Peyer's patch (tissue), 4 donors: ENCODE data around the gene SARNP. TPM values are rescaled to one million over a fixed set of nuclear protein-coding genes. Genes with fewer than 3 reads are reported as not detected.

Experiments used
- DNase-seq, 3 donors: peaks; one replicate each; pipeline ENCODE4 v3.0.0-alpha.2; 2017 to 2019
- H3K27ac ChIP-seq, 4 donors: fragments of 200-600 bp; sonication (generic); one replicate each; pipeline ENCODE4 v1.5.1; 2016 to 2019
- H3K27me3 ChIP-seq, 2 donors: fragments of 200-600 bp; sonication (generic); one replicate each; pipeline ENCODE4 v1.5.1; 2019
- H3K36me3 ChIP-seq, 3 donors: fragments of 200-600 bp; sonication (generic); one replicate each; pipeline ENCODE4 v1.5.1; 2016 to 2019
- H3K4me1 ChIP-seq, 4 donors: fragments of 200-600 bp; sonication (generic); one replicate each; pipeline ENCODE4 v1.5.1; 2016 to 2019
- H3K4me3 ChIP-seq, 4 donors: fragments of 200-600 bp; sonication (generic); 1 replicate in 3 of 4; 2 replicates in 1 of 4; pipeline ENCODE4 v1.5.1; 2016 to 2019; ENCODE audit warnings: mild to moderate bottlenecking in 1 of 4
- H3K9me3 ChIP-seq, 4 donors: fragments of 200-600 bp; sonication (generic); one replicate each; pipeline ENCODE4 v1.5.1; 2016 to 2019; ENCODE audit warnings: mild to moderate bottlenecking in 1 of 4
- POLR2A ChIP-seq, 2 donors: fragments of 450-650 bp; IDR thresholded peaks; one replicate each; pipeline ENCODE4 v1.5.1; 2017; ENCODE audit warnings: antibody characterized with exemption in 2 of 2, mild to moderate bottlenecking in 2 of 2, moderate library complexity in 2 of 2
- total RNA-seq, 4 donors: library from RNA; depleted of rRNA; stranded (reverse); fragments of >200 nt; gene quantifications; one replicate each; pipeline ENCODE4 v1.1.0, GENCODE V29; 2016
- TF ChIP-seq, protein P1 (sequence below), 6 experiments: fragments of 450-650 bp in 4 of 6; fragments of 200-600 bp in 2 of 6; sonication (generic) in 1 of 6; IDR thresholded peaks; one replicate each; pipeline ENCODE4 v1.5.1; 2017 to 2019; ENCODE audit warnings: antibody characterized with exemption in 6 of 6, mild to moderate bottlenecking in 3 of 6, moderate library complexity in 1 of 6

The SARNP gene
- total RNA-seq, 4 donors from 2014 or later: 21.9 to 60.2 (median 44.9) TPM

GRCh38 chr12:55818886-55819285 is 1.4 kb upstream of the SARNP start:
- peak in 1 of 3 donors; percentile 45 for DNase-seq
- Histone ChIP-seq H3K36me3 (peaks cover 0 to 50% (median 0%) of the 10 kb centered on the region in 3 donors), H3K27ac (peak overlapping the region; percentile 0 to 88 (median 78)), H3K4me3 (peak overlapping the region in 3 of 4 donors; percentile 67 to 79 (median 78)), H3K27me3 (no peaks in the 10 kb centered on the region), H3K4me1 (peaks cover 0 to 40% (median 2%) of the 10 kb centered on the region in 4 donors), H3K9me3 (no peaks in the 10 kb centered on the region)
- TF ChIP-seq POLR2A (IDR thresholded peaks at IDR 0.05): no peak
- TF ChIP-seq, protein P1, sequence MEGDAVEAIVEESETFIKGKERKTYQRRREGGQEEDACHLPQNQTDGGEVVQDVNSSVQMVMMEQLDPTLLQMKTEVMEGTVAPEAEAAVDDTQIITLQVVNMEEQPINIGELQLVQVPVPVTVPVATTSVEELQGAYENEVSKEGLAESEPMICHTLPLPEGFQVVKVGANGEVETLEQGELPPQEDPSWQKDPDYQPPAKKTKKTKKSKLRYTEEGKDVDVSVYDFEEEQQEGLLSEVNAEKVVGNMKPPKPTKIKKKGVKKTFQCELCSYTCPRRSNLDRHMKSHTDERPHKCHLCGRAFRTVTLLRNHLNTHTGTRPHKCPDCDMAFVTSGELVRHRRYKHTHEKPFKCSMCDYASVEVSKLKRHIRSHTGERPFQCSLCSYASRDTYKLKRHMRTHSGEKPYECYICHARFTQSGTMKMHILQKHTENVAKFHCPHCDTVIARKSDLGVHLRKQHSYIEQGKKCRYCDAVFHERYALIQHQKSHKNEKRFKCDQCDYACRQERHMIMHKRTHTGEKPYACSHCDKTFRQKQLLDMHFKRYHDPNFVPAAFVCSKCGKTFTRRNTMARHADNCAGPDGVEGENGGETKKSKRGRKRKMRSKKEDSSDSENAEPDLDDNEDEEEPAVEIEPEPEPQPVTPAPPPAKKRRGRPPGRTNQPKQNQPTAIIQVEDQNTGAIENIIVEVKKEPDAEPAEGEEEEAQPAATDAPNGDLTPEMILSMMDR (IDR thresholded peaks at IDR 0.05): no peak

DNA sequence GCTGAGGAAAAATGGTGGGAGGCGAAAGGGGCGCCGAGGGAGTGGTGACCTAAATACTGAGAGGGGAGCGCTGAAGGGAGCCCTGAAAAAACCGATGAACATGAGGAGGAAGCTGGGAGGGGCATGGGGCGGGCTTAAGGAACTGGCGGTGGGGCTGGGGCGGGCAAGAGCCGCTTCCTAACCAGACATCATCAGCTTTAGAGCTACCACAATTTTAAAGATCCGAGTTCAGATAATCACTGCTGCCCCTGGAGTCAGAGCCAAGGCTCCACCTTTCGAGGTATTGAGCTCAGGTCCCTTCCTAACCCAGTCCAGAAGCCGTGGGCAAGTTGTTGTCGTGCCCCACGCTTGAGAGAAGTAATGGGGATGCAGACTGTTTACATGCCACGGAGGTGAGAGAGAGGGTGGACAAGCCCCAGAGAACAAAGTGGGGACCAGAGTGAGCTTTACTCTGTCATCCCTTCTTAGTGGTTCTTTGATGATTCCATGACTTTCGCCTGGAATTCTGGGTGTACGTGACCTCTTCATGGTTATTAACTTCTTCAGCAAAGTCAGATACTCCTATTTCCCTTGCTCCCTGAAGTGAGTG is 710 bp upstream of the SARNP start:
- DNase-seq: no peak
- TF ChIP-seq, protein P1 (IDR thresholded peaks at IDR 0.05): no peak
- no peak for TF ChIP-seq POLR2A (IDR thresholded peaks at IDR 0.05)
- Histone ChIP-seq H3K27me3 (no peaks in the 10 kb centered on the region), H3K4me1 (peaks cover 0 to 37% (median 2%) of the 10 kb centered on the region in 4 donors), H3K36me3 (peaks cover 0 to 56% (median 0%) of the 10 kb centered on the region in 3 donors), H3K4me3 (peak overlapping the region; percentile 67 to 80 (median 78)), H3K27ac (peak overlapping the region; percentile 70 to 88 (median 84)), H3K9me3 (no peaks in the 10 kb centered on the region)

DNA sequence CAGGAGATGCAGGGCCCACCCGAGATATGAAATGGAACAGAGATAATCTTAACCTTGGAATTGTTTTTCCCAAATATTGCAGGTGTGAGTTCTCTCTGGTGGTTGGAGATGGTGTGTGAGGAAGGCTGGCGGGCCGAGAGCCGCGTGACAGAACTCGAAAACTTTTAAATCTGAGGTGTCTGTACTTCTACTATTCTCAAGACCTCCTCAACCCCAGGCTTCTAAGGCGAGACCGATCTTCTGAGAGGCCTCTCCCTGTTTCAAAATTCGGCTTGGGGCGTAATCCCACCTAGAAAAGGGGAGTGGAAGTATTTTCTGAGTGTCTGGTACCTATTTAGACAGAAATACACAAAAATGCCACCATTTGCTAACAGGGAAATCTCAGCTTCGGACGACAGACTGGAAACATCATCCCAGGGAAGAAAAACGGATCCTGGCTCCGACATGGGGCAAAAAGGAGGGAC is 611 bp downstream of the SARNP start:
- Histone ChIP-seq H3K9me3 (no peaks in the 10 kb centered on the region), H3K36me3 (peaks cover 0 to 48% (median 0%) of the 10 kb centered on the region in 3 donors), H3K4me1 (peaks cover 0 to 42% (median 2%) of the 10 kb centered on the region in 4 donors), H3K27ac (peak overlapping the region; percentile 80 to 89 (median 87)), H3K4me3 (peak overlapping the region; percentile 67 to 80 (median 78)), H3K27me3 (no peaks in the 10 kb centered on the region)
- DNase-seq: peak in 1 of 3 donors; percentile 46
- no peak for TF ChIP-seq POLR2A (IDR thresholded peaks at IDR 0.05)
- TF ChIP-seq, protein P1 (IDR thresholded peaks at IDR 0.05): no peak

GRCh38 chr12:55815473-55815872 is 2.1 kb downstream of the SARNP start:
- no peak for TF ChIP-seq POLR2A (IDR thresholded peaks at IDR 0.05)
- TF ChIP-seq, protein P1 (IDR thresholded peaks at IDR 0.05): no peak
- H3K4me3 ChIP-seq: no peak overlapping the region
- peaks cover 0 to 34% (median 0%) of the 10 kb centered on the region in 3 donors for H3K36me3 ChIP-seq
- H3K9me3 ChIP-seq: no peaks in the 10 kb centered on the region
- H3K4me1 ChIP-seq: peaks cover 0 to 42% (median 2%) of the 10 kb centered on the region in 4 donors
- H3K27ac ChIP-seq: no peak overlapping the region
- peak in 1 of 3 donors; percentile 42 for DNase-seq
- no peaks in the 10 kb centered on the region for H3K27me3 ChIP-seq

DNA sequence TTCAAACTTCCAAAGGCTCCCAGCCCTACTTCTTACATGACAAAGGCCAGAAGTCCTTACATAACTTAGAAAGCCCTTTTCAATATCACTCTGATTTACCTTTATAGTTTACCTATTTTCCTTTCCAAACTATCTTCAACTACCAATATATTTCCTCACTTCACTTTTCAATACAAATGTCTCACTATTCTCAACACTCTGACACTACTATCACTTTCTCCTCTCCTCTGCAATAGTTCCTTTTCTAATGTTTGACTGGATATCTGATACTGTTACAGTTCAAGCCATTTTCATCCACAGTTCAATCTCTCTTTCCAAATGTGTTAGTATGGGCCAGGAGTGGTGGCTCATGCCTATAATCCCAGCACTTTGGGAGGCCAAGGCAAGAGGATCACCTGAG is 3.3 kb downstream of the SARNP start:
- Histone ChIP-seq H3K4me1 (peaks cover 0 to 38% (median 2%) of the 10 kb centered on the region in 4 donors), H3K27me3 (no peaks in the 10 kb centered on the region), H3K9me3 (no peaks in the 10 kb centered on the region), H3K4me3 (no peak overlapping the region), H3K27ac (no peak overlapping the region), H3K36me3 (peaks cover 0 to 27% (median 0%) of the 10 kb centered on the region in 3 donors)
- TF ChIP-seq, protein P1 (IDR thresholded peaks at IDR 0.05): no peak
- TF ChIP-seq POLR2A (IDR thresholded peaks at IDR 0.05): no peak
- no peak for DNase-seq
